Parathyroid adenoma (tissue), 2 donors: ENCODE data around the gene KLHL36.

Experiments
- H2AFZ ChIP-seq: fragments of 300-600 bp; sonication (generic); one replicate; pipeline ENCODE4 v1.7.0; 2017; ENCODE audit warnings: antibody characterized with exemption, mild to moderate bottlenecking
- H3K27ac ChIP-seq: fragments of 300-600 bp; sonication (generic); one replicate; pipeline ENCODE4 v1.7.0; 2017
- H3K27me3 ChIP-seq: fragments of 300-600 bp; sonication (generic); one replicate; pipeline ENCODE4 v1.7.0; 2017; ENCODE audit warnings: low read length; ENCODE audit not compliant: control insufficient read depth, insufficient read depth
- H3K36me3 ChIP-seq: fragments of 300-600 bp; sonication (generic); one replicate; pipeline ENCODE4 v1.7.0; 2017; ENCODE audit warnings: low read length; ENCODE audit not compliant: control insufficient read depth, insufficient read depth
- H3K4me1 ChIP-seq: fragments of 300-600 bp; sonication (generic); one replicate; pipeline ENCODE4 v1.7.0; 2017; ENCODE audit warnings: control low read depth
- H3K4me2 ChIP-seq: fragments of 300-600 bp; sonication (generic); one replicate; pipeline ENCODE4 v1.7.0; 2017; ENCODE audit warnings: low read length
- H3K4me3 ChIP-seq: fragments of 300-600 bp; sonication (generic); one replicate; pipeline ENCODE4 v1.7.0; 2017; ENCODE audit warnings: low read depth, low read length
- H3K79me2 ChIP-seq: fragments of 300-600 bp; sonication (generic); one replicate; pipeline ENCODE4 v1.7.0; 2017; ENCODE audit warnings: control low read depth
- H3K9ac ChIP-seq: fragments of 300-600 bp; sonication (generic); one replicate; pipeline ENCODE4 v1.7.0; 2017; ENCODE audit warnings: mild to moderate bottlenecking
- H3K9me3 ChIP-seq: fragments of 300-600 bp; sonication (generic); one replicate; pipeline ENCODE4 v1.7.0; 2017; ENCODE audit warnings: low read length; ENCODE audit not compliant: control insufficient read depth
- TF ChIP-seq, protein P1 (sequence below): fragments of 300-600 bp; sonication (generic); IDR thresholded peaks from one replicate; pipeline ENCODE4 v1.7.0; 2017; ENCODE audit warnings: antibody characterized with exemption, mild to moderate bottlenecking
- donor health status: primary hyperparathyroidism.

Gene KLHL36

DNA sequence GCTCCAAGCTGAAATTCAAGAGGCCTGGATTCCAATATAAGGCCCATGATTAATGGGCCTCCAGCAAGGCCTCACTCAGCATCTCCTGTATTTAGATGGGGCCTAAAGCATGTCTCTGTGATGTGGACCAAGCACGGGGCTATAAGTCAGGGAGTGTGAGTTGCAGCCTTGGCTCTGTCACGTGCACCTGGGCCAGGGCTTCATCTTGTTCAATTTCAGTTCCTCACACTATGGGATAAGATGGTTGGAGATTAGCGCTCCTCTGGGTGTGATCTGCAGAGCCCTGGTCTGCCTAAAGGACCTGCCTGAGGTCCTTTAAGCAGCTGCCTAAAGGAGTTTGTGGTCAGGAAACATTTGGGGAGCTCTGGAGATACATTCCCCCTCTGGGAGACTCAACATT lies 25.2 kb downstream of the KLHL36 start:
- Histone ChIP-seq H3K27ac (no peak overlapping the region), H3K27me3 (no peaks in the 10 kb centered on the region), H3K4me1 (peaks cover 3% of the 10 kb centered on the region), H2AFZ (no peak overlapping the region), H3K4me2 (no peak overlapping the region), H3K9me3 (no peaks in the 10 kb centered on the region), H3K4me3 (no peak overlapping the region), H3K9ac (no peak overlapping the region), H3K79me2 (no peaks in the 10 kb centered on the region), H3K36me3 (no peaks in the 10 kb centered on the region)
- TF ChIP-seq, protein P1, sequence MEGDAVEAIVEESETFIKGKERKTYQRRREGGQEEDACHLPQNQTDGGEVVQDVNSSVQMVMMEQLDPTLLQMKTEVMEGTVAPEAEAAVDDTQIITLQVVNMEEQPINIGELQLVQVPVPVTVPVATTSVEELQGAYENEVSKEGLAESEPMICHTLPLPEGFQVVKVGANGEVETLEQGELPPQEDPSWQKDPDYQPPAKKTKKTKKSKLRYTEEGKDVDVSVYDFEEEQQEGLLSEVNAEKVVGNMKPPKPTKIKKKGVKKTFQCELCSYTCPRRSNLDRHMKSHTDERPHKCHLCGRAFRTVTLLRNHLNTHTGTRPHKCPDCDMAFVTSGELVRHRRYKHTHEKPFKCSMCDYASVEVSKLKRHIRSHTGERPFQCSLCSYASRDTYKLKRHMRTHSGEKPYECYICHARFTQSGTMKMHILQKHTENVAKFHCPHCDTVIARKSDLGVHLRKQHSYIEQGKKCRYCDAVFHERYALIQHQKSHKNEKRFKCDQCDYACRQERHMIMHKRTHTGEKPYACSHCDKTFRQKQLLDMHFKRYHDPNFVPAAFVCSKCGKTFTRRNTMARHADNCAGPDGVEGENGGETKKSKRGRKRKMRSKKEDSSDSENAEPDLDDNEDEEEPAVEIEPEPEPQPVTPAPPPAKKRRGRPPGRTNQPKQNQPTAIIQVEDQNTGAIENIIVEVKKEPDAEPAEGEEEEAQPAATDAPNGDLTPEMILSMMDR, result no peak

DNA sequence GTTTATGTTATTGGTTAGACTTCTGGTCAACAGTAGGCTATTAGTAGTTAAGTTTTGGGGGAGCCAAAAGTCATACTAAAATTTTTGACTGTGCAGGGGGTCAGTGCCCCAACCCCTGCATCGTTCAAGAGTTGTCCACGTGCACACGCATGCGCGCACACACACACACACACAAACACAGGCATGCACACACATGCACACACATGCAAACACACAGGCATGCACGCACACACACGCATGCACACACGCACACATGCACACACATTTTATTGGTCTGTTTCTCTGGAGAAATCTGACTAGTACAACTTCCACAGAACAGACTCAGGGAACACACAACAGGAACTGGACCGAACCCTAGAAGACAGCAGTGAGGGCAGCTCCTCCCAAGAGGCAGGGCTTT lies 27.1 kb downstream of the KLHL36 start:
- H3K27ac ChIP-seq, result no peak overlapping the region
- no peaks in the 10 kb centered on the region for H3K36me3 ChIP-seq
- H2AFZ ChIP-seq, result no peak overlapping the region
- H3K9ac ChIP-seq, result no peak overlapping the region
- H3K4me2 ChIP-seq, result no peak overlapping the region
- H3K79me2 ChIP-seq, result no peaks in the 10 kb centered on the region
- peaks cover 3% of the 10 kb centered on the region for H3K4me1 ChIP-seq
- no peaks in the 10 kb centered on the region for H3K9me3 ChIP-seq
- no peak overlapping the region for H3K4me3 ChIP-seq
- TF ChIP-seq, protein P1, result no peak
- no peaks in the 10 kb centered on the region for H3K27me3 ChIP-seq

DNA sequence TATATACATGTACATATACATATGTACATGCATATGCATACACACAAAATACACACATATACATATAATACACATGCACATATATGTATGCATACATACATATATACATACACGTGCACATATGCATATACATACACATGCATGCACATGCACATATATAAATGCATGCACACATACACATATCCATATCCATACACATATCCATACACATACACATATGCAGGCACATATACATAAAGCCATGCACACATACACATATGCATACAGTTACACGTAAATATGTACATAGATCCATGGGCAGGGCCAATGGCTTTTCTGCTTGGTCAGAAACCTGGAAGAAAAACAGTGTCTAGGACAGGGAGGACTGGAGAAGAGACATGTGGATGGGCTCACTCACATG lies 27.6 kb downstream of the KLHL36 start:
- H3K9ac ChIP-seq, result no peak overlapping the region
- H3K4me3 ChIP-seq, result no peak overlapping the region
- H2AFZ ChIP-seq, result no peak overlapping the region
- H3K79me2 ChIP-seq, result no peaks in the 10 kb centered on the region
- H3K27me3 ChIP-seq, result no peaks in the 10 kb centered on the region
- no peak overlapping the region for H3K4me2 ChIP-seq
- H3K4me1 ChIP-seq, result peaks cover 3% of the 10 kb centered on the region
- H3K9me3 ChIP-seq, result no peaks in the 10 kb centered on the region
- no peaks in the 10 kb centered on the region for H3K36me3 ChIP-seq
- TF ChIP-seq, protein P1, result no peak
- no peak overlapping the region for H3K27ac ChIP-seq

DNA sequence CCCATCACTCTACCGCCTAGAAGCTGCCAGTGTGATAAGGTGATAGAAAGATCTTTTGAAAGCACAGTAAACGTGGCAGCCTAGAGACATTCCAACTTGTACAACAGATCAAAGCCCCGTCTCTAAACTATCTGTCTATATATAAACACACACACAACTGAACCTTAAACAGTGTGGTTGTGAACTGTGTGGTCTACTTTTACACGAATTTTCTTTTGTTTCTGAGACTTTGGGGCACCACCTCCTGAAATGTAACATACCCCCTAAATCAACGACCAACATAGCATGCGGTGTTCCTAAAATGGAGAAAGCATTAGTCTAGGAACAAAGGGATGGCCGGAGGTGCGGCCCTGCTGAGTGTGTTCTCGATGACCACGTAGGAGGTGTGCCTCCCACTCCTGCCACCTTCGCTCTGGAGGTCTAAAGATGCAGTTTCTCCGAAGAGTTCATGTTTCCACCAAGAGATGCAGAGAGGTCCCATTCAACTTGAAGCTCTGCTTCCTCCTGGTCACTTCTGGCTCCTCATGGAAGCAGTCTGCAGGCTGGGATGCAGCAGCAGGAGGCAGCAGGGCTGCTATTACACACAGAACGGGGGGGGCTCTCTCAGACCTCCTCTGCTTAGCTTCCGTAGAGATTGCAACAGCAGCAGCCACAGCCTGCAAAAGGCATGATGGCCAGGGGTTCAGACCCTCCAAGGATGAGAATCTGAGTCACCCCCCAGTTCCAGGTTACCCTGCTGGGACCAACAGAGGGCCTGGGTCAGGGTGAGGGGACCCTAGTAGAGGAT lies 28.9 kb downstream of the KLHL36 start:
- no peak overlapping the region for H3K9ac ChIP-seq

More for the DNA sequence above, 28.9 kb downstream of the KLHL36 start:
- H3K4me2 ChIP-seq, result no peak overlapping the region
- H3K27me3 ChIP-seq, result no peaks in the 10 kb centered on the region
- H2AFZ ChIP-seq, result no peak overlapping the region
- no peaks in the 10 kb centered on the region for H3K9me3 ChIP-seq
- no peaks in the 10 kb centered on the region for H3K36me3 ChIP-seq
- no peak overlapping the region for H3K27ac ChIP-seq
- peaks cover 2% of the 10 kb centered on the region for H3K4me1 ChIP-seq
- no peak overlapping the region for H3K4me3 ChIP-seq
- TF ChIP-seq, protein P1, result no peak
- no peaks in the 10 kb centered on the region for H3K79me2 ChIP-seq
